Left forelimb (tissue), 1 donor: ENCODE data around the gene KLRK1.
"Not testable (repeated sequence)": the region's sequence is repeated elsewhere in the genome, so short reads cannot be mapped to it uniquely, and the experiment has no call there.

Source experiments
- DNase-seq: peaks from one replicate; pipeline ENCODE4 v3.0.0-alpha.2; 2018; ENCODE audit warnings: low spot score

KLRK1 gene

DNA sequence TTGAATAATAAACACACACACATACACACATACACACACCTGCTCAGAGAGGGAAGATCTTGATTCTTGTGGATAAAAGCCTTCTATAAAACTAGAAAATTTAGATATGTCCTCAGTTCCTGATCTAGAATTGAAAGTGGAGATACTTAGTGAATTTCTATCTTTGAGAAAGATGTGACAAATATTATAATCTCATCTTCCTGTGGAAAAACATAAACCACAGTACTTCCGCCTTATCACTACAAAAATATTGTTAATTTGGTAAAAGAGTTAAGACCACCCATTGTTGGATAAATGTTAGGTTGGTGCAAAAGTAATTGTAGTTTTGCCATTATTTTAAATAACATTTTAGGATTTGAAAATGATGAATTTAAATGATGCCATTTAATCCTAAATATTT lies at the start of gene KLRK1:
Gene KLRK1 (minus strand): TSS at position 138 of the 400 bp plus-strand sequence. CDS start 1,231 bp downstream, outside the sequence.
- no peak for DNase-seq

DNA sequence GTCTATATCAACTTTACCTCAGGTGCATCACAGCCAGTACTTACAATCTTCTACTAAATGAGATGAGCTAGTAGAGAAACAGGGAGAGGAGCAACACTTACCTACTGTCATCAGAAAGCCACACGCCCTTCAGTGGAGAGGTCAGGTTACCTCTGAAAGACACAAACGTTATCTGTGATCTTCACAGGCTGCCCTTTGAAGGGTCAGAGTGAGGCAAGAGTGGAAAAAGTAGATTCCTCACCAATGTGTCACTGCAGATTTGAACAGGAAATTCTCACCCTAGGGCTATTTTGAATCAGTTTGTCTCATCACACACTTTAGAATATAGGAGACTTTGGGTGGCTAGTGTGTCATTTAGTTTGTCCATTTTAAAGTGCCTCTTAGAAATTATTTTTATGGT lies 47.8 kb upstream of the KLRK1 start:
- DNase-seq = not testable (repeated sequence)

DNA sequence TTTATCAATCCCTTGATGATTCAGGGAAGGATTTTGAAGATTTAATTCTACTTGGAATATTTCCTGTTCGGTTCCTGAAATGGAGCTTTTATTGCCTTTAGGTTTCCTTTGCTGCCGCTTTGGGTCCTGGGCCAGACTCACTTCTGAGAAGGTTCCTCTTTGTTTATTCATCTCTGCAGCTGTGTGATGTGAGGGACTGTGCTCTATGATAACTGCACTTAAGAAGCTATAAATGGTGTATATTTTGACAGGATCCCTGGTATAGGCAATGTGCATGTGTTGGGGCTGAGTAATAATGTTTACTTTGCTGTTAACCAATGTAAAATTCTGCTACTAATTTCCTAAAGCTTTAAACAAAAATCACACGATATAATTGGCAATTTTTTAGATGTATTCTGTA lies 46.0 kb upstream of the KLRK1 start, which contains the start of gene KLRC2:
Gene KLRC2 (minus strand): TSS at position 195 of the 400 bp plus-strand sequence. CDS start 24 bp downstream, at position 171.
- DNase-seq = not testable (repeated sequence)

DNA sequence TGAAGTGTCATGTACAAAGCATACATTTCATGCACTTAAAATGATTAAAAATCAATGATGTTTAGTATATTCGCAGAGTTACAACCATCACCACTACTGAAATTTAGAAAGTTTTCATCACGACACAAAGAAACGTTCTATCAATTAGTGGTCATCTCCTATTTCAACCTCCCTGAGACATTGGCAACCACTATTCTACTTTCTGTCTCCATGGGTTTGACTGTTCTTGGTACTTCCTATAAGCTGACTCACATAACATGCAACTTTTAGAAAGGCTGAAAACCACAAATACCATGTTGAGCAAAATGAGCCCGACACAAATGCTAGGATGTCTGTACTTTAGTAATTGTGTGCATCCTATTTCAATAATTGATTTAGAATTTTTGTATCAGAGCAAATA lies 40.8 kb upstream of the KLRK1 start:
- not testable (repeated sequence) for DNase-seq

DNA sequence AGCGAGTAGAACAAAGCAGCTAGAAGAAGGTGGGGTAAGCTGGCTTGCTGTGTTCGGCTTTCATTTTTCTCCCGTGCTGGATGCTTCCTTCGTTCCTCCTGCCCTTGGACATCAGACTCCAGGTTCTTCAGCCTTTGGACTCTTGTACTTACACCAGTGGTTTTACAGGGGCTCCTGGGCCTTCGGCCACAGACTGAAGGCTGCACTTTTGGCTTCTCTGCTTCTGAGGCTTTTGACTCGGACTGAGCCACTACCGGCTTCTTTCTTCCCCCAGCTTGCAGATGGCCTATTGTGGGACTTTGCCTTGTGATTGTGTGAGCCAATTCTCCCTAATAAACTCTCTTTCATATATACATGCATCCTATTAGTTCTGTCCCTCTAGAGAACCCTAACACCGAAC lies 36.1 kb upstream of the KLRK1 start:
- not testable (repeated sequence) for DNase-seq

DNA sequence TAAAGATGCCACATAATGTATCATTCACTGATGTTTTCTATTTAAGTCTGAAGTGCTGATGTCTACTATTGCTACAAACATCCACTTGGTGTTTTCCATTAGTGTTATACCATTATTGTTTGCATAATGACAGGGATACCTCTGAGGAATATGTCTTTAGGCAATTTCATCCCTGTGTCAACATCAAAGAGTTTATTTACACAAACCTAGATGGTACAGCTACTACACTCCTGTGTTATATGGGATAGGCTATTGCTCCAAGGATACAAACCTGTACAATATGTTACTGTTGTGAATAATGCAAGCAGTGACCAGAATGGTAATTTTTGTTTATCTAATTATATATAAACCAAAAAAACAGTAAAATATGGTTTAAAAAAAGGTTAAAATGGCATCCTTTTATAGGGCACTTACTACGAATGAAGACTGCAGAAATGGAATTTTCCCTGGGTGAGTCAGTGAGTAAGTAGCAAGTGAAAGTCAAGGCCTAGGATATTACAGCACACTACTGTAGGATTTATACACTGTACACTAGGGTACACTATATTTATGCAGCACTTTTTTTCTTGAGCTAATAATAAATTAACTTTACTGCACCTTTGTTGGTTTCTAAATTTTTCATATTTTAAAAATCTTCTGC lies 34.5 kb upstream of the KLRK1 start:
- DNase-seq = not testable (repeated sequence)

DNA sequence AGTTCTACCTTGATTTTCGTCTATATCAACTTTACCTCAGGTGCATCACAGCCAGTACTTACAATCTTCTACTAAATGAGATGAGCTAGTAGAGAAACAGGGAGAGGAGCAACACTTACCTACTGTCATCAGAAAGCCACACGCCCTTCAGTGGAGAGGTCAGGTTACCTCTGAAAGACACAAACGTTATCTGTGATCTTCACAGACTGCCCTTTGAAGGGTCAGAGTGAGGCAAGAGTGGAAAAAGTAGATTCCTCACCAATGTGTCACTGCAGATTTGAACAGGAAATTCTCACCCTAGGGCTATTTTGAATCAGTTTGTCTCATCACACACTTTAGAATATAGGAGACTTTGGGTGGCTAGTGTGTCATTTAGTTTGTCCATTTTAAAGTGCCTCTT lies 32.3 kb upstream of the KLRK1 start:
- not testable (repeated sequence) for DNase-seq

DNA sequence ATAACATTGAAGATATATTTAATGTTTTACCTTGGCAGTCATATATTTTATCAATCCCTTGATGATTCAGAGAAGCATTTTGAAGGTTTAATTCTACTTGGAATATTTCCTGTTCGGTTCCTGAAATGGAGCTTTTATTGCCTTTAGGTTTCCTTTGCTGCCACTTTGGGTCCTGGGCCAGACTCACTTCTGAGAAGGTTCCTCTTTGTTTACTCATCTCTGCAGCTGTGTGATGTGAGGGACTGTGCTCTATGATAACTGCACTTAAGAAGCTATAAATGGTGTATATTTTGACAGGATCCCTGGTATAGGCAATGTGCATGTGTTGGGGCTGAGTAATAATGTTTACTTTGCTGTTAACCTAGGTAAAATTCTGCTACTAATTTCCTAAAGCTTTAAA lies 30.5 kb upstream of the KLRK1 start, which contains the start of gene KLRC3:
Gene KLRC3 (minus strand): TSS at position 262 of the 400 bp plus-strand sequence. CDS start 45 bp downstream, at position 217.
- not testable (repeated sequence) for DNase-seq

DNA sequence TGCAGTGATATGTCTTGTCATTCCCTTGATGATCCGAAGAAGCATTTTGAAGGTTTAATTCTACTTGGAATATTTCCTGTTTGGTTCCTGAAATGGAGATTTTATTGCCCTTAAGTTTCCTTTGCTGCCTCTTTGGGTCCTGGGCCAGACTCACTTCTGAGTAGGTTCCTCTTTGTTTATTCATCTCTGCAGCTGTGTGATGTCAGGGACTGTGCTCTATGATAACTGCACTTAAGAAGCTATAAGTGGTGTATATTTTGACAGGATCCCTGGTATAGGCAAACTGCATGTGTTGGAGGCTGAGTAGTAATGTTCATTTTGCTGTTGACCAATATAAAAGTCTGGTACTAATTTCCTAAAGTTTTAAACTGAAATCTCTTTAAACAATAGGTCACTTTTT lies 19.6 kb upstream of the KLRK1 start, which contains the start of gene KLRC4:
Gene KLRC4 (minus strand): TSS at position 366 of the 400 bp plus-strand sequence. CDS start 182 bp downstream, at position 184.
- DNase-seq = no peak

DNA sequence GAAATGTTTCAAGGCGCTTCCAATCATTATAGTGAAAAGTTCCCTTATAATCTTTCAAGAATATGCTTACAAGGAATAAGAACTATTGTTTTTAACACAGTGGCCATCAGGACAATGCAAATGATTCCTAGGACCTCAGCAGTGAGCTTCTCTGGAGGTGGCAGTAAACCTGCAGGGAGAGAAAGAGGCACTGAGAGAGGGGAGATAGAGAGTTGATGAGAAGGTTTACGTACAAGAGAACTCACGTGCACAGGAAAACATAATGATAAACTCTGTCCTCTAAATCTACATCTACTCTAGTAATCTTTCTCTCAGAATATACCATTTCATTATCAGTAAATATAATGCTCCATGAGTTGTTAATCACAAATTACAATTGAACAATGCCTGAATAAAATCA lies 19.0 kb upstream of the KLRK1 start:
- no peak for DNase-seq

DNA sequence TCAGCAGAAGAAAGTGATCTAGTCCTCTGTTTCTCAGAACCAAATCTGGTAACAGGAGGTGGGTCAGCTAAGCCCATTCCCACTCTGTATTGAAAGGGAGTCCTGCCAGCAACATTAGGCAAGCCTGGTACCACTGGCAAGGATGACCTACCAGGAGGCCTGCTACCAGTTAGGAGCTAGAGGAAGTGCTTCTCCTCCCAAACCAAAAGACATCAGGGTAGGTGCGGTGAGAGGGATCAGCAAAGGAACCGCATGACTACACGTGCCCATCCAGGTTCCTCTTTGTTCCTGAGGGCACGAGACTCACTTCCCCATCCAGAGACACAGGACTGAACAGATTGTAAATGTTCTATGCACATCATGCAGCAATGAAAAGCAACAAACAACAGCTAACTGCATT lies 16.9 kb upstream of the KLRK1 start:
- no peak for DNase-seq

DNA sequence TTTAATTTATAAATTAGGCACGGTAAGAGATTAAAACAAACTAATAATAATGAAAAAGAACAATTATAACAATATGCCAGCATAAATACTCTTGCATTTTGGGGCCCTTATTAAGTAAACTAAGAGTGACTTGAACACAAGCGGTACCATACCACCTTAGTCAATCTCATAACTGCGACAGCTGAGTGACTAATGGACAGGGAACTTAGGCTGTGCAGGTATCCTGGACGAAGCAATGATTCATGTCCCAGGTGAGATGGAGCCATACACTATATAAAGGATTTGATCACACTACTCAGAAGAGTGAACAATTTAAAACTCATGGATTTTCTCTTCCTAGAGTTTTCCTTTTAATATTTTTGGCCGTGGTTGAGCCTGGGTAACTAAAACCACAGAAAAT lies 15.5 kb upstream of the KLRK1 start:
- no peak for DNase-seq

DNA sequence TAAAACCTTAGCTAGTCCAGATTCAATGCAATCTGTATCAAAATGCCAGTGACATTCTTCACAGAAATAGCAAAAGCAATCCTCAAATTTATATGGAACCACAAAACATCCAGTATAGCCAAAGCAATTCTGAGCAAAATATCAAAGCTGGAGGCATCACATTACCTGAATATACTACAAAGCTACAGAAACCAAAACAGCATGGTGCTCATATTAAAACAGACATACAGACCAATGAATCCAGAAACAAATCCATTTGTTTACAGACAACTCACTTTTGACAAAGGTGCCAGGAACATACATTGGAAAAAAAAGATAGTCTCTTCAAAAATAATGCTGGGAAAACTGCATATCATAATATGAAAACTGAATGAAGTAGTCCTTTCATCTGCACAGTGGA lies 15.0 kb upstream of the KLRK1 start:
- no peak for DNase-seq

DNA sequence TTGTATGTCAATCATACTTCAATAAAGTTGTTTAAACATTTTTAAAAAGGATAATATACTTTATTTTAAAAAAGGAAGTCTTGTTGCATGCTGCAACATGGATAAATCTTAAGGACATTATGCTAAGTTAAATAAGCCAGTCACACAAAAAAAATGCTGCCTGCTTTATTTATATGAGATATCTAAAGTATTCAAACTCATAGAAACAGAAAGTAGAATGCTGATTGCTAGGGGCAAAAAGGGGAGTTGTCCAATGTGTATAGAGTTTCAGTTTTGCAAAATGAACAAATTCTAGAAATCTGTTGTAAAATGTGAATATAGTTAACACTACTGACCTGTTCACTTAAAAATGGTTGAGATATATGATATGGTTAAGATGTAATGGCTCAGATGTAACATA lies 11.0 kb upstream of the KLRK1 start:
- no peak for DNase-seq

DNA sequence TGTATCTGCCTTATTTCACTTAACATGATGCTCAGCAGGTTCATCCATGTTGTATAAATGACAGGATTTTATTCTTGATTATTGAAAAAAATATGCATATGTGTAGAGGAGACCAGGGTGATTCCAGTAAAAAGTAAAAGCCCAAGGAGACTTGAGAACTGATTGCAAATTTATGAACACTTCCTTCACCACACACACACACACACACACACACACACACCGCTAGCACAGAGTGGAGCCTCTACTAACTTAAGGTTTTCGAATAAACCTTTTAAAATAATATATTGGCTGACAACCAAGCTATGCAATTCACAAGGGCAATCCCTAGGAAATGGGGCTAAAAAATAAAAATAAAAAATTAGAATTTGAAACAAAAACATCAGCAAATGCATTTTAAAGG lies 8.3 kb upstream of the KLRK1 start:
- no peak for DNase-seq

DNA sequence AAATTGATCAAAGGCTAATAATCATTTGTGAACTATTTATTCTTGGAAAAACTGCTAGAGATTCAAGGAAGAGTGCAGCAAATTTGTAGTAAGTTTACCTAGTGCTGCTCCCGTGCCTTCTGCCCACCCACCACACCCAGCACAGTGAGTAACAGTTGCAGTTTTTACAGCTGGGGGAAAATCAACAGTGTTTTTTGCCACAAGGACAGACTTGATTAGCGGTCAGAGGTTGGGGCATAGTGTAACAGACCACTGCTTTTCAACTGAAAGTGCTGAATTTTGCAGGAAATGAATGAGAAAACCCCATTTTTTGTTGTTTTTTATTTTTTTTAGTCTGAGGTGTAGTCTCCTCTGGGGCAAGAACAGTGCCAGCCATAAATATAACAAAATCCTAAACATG lies 7.5 kb upstream of the KLRK1 start:
- no peak for DNase-seq

DNA sequence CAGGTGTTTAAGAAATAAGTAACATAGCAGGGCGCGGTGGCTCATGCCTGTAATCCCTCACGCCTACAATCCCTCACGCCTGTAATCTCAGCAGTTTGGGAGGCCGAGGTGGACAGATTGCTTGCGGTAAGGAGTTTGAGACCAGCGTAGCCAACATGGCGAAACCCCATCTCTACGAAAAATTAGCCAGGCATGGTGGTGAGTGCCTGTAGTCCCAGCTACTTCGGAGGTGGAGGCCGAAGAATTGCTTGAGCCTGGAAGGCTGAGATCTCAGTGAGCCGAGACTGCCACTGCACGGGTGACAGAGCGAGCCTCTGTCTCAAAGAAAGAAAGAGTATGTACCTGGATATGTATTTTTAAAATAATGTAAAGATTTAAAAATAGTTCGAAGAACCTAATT lies 6.3 kb upstream of the KLRK1 start:
- not testable (repeated sequence) for DNase-seq

DNA sequence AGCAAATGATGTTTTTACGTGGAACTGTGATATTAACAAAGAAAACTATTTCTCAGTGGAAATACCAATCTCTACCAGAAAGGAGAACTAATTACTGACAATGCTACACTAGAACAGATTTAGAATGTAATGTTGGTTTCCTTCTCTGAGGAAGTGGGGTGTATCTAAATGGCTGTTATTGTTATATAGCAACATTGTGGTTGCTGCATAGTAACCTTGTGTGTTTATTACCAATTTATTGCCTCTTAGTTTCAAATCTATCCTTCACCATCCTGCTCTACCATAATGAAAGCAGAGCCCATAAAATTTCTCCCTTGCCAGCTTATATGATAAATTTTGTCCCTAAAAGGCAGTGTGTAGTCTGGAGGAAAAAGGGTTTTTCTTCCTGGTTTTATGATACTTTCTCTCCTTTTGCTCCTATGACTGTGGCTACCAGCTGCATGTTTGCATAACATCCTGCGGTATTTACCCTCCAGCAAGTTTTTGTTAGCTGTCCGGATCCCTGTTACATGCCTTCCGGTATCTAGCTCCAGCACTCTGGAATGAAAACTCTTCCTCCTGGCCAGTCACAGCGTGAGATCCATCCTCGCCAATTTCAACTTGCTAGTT lies 5.7 kb upstream of the KLRK1 start:
- DNase-seq = no peak

DNA sequence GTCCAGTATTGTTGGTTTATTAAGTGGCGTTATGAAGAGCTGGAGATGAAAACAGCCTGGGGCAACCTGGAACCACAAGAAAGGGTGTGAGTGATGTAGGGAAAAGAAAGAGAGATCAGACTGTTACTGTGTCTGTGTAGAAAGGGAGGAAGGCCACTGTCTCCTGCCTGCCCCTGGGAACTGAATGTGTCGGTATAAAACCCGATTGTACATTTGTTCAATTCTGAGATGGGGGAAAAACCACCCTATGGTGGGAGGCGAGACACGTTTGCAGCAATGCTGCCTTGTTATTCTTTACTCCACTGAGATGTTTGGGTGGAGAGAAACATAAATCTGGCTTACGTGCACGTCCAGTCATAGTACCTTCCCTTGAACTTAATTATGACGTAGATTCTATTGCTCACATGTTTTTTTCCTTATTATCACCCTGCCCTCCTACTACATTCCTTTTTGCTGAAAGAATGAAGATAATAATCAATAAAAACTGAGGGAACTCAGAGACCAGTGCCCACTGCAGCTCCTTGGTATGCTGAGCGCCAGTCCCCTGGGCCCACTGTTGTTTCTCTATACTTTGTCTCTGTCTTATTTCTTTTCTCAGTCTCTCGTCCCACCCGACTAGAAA lies 4.8 kb upstream of the KLRK1 start:
- DNase-seq = not testable (repeated sequence)

DNA sequence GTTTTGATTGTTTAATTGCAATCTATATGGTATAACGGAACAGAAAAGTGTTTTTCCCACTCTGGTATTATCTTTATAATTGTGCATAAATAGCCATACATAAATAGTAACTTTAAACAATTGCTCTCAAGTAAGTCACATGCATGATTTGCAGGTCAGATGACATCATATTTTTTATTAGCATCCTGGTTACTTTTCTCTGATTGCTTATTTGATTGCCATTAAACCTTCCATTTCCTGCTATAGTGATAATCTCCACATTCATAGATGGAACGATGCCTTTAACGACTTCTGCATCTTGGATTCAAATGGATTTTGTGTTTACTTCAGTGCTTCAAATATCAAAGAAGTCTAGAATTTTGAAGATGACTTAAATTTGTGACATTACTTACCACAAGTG lies 3.5 kb upstream of the KLRK1 start:
- DNase-seq = no peak

DNA sequence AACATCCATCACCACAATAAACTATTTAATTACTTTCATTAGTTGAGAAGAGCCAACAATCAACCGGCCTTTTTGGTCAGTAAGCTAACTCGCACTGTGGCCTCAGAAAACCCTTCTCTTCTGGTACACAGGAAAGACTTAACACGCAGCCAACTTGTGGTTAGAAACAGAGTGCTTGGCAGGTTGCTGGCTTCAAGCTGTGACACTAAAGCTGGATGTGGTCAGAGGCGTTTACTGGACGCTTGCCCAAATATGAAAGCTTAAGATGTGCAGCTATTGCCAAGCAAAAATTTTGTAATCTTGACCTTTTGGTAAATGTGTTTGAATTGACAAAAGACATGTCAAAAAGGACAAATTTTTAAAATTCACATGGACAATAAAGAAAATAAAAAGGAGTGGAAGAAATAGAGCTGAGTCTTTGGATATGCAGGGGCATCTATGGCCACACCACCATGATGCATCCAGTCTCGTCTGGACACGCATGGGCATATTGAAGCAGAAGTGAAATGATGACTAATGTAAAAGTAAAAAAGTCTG lies 2.6 kb upstream of the KLRK1 start:
- DNase-seq = no peak

DNA sequence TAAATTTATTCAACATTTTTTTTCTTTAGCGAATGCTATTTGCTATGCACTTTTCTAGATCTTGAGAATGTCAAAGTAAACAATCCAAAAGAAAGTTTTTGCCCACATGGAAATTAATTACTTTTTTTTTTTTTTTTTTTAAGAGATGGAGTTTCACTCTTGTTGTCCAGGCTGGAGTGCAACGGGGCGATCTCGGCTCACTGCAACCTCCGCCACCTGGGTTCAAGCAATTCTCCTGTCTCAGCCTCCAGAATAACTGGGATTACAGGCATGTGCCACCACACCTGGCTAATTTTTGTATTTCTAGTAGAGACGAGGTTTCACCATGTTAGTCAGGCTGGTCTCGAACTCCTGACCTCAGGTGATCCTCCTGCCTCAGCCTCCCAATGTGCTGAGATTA lies 1.1 kb upstream of the KLRK1 start:
- DNase-seq = not testable (repeated sequence)
